Mesothelial cell of epicardium (in vitro differentiated cells): Measurements from ENCODE around the gene CKS2. TPM values are rescaled to one million over a fixed set of nuclear protein-coding genes. Genes with fewer than 3 reads are reported as not detected.

ENCODE experiments used
- DNase-seq, 2 experiments: peaks; one replicate each; pipeline ENCODE4 v3.0.0; 2021; ENCODE audit warnings: low spot score in 2 of 2; ENCODE audit not compliant: unreplicated experiment in 2 of 2
- H3K27ac Mint-ChIP-seq: 2 replicates; pipeline ENCODE4 v1.8.0; 2021; ENCODE audit warnings: mixed read lengths
- H3K27me3 Mint-ChIP-seq: 2 replicates; pipeline ENCODE4 v1.8.0; 2021; ENCODE audit warnings: low read depth, mixed read lengths
- H3K36me3 Mint-ChIP-seq: 2 replicates; pipeline ENCODE4 v1.8.0; 2021; ENCODE audit warnings: mixed read lengths
- H3K4me1 Mint-ChIP-seq: 2 replicates; pipeline ENCODE4 v1.8.0; 2021; ENCODE audit warnings: mixed read lengths
- H3K4me3 Mint-ChIP-seq: 2 replicates; pipeline ENCODE4 v1.8.0; 2021; ENCODE audit warnings: mild to moderate bottlenecking, moderate library complexity, mixed read lengths
- H3K9me3 Mint-ChIP-seq: 2 replicates; pipeline ENCODE4 v1.8.0; 2021; ENCODE audit warnings: mixed read lengths
- CTCF ChIP-seq: fragments of 200-600 bp; sonication (generic); IDR thresholded peaks from one replicate; pipeline ENCODE4 v1.5.0; 2021; ENCODE audit warnings: antibody characterized with exemption; ENCODE audit not compliant: unreplicated experiment
- microRNA-seq: library from miRNA; unstranded; fragments of <30 nt; microRNA quantifications from one replicate; pipeline ENCODE4 v1.2.0, GENCODE V29; 2021; ENCODE audit warnings: inconsistent platforms, mixed read lengths
- total RNA-seq: library from RNA; stranded (reverse); gene quantifications from 3 replicates; pipeline ENCODE4 v1.2.1, GENCODE V29; 2021

Gene CKS2
- total RNA-seq, 1 donor from 2014 or later: 54.9 TPM

GRCh38 chr9:89365532-89365912, 54.5 kb downstream of the CKS2 start:
- DNase-seq: no peak
- Mint-ChIP-seq H3K4me3 (no peak overlapping the region), H3K4me1 (peaks cover 1% of the 10 kb centered on the region), H3K9me3 (no peaks in the 10 kb centered on the region), H3K36me3 (peaks cover 13% of the 10 kb centered on the region), H3K27me3 (no peaks in the 10 kb centered on the region), H3K27ac (no peak overlapping the region)
- no peak for TF ChIP-seq CTCF

Small RNA genes lying within 50 kb of the gene (microRNA-seq; reads per million reads assigned to microRNA genes)
- not detected for gene MIR3153

Other genes with a start within 250 kb of the CKS2 start
- 2.1 to 2.9 TPM (median 2.1 TPM) in 3 replicates for gene SHC3, start 132.4 kb upstream of the CKS2 start, total RNA-seq
- 71.3 to 78.0 TPM (median 75.2 TPM) in 3 replicates for gene SECISBP2, start 7.3 kb downstream of the CKS2 start, total RNA-seq
- gene SEMA4D, start 186.9 kb downstream of the CKS2 start, total RNA-seq: 41.8 to 44.7 TPM (median 42.7 TPM) in 3 replicates